ENCODE measurements around the gene MYRF.

Gene MYRF

GRCh38 chr11:61713464-61713863 lies 39.0 kb upstream of the MYRF start:
- no peaks in the 10 kb centered on the region for H3K27me3 ChIP-seq (ENCODE audit: control insufficient read depth, insufficient read depth, low read length)
- H3K36me3 ChIP-seq (ENCODE audit: control insufficient read depth, insufficient read depth, low read length): no peaks in the 10 kb centered on the region
- H3K9me3 ChIP-seq (ENCODE audit: control insufficient read depth, low read length): no peaks in the 10 kb centered on the region
- peaks cover 24% of the 10 kb centered on the region for H3K4me1 ChIP-seq (ENCODE audit: control insufficient read depth, insufficient read depth, low read length)
- no peak overlapping the region for H3K4me3 ChIP-seq (ENCODE audit: low read length)
- no peak overlapping the region for H3K9ac ChIP-seq (ENCODE audit: low read length)

GRCh38 chr11:61713906-61714305 lies 38.5 kb upstream of the MYRF start:
- H3K4me1 ChIP-seq (ENCODE audit: control insufficient read depth, insufficient read depth, low read length): peaks cover 24% of the 10 kb centered on the region
- no peak overlapping the region for H3K9ac ChIP-seq (ENCODE audit: low read length)
- H3K9me3 ChIP-seq (ENCODE audit: control insufficient read depth, low read length): no peaks in the 10 kb centered on the region

GRCh38 chr11:61714316-61714715 lies 38.1 kb upstream of the MYRF start:
- no peak overlapping the region for H3K9ac ChIP-seq (ENCODE audit: low read length)
- peaks cover 24% of the 10 kb centered on the region for H3K4me1 ChIP-seq (ENCODE audit: control insufficient read depth, insufficient read depth, low read length)

More at GRCh38 chr11:61713906-61714305, 38.5 kb upstream of the MYRF start:
- H3K27me3 ChIP-seq (ENCODE audit: control insufficient read depth, insufficient read depth, low read length): no peaks in the 10 kb centered on the region
- no peak overlapping the region for H3K4me3 ChIP-seq (ENCODE audit: low read length)
- no peaks in the 10 kb centered on the region for H3K36me3 ChIP-seq (ENCODE audit: control insufficient read depth, insufficient read depth, low read length)

GRCh38 chr11:61714916-61715315 lies 37.5 kb upstream of the MYRF start:
- H3K4me3 ChIP-seq (ENCODE audit: low read length): no peak overlapping the region
- H3K9me3 ChIP-seq (ENCODE audit: control insufficient read depth, low read length): no peaks in the 10 kb centered on the region
- no peaks in the 10 kb centered on the region for H3K36me3 ChIP-seq (ENCODE audit: control insufficient read depth, insufficient read depth, low read length)
- no peaks in the 10 kb centered on the region for H3K27me3 ChIP-seq (ENCODE audit: control insufficient read depth, insufficient read depth, low read length)
- no peak overlapping the region for H3K9ac ChIP-seq (ENCODE audit: low read length)
- peaks cover 24% of the 10 kb centered on the region for H3K4me1 ChIP-seq (ENCODE audit: control insufficient read depth, insufficient read depth, low read length)

More at GRCh38 chr11:61714316-61714715, 38.1 kb upstream of the MYRF start:
- H3K9me3 ChIP-seq (ENCODE audit: control insufficient read depth, low read length): no peaks in the 10 kb centered on the region
- H3K27me3 ChIP-seq (ENCODE audit: control insufficient read depth, insufficient read depth, low read length): no peaks in the 10 kb centered on the region
- H3K36me3 ChIP-seq (ENCODE audit: control insufficient read depth, insufficient read depth, low read length): no peaks in the 10 kb centered on the region
- H3K4me3 ChIP-seq (ENCODE audit: low read length): no peak overlapping the region

- peaks cover 24% of the 10 kb centered on the region for H3K4me1 ChIP-seq (ENCODE audit: control insufficient read depth, insufficient read depth, low read length)
- no peak overlapping the region for H3K4me3 ChIP-seq (ENCODE audit: low read length)
- no peaks in the 10 kb centered on the region for H3K36me3 ChIP-seq (ENCODE audit: control insufficient read depth, insufficient read depth, low read length)
- no peaks in the 10 kb centered on the region for H3K27me3 ChIP-seq (ENCODE audit: control insufficient read depth, insufficient read depth, low read length)
- H3K9me3 ChIP-seq (ENCODE audit: control insufficient read depth, low read length): no peaks in the 10 kb centered on the region
- no peak overlapping the region for H3K9ac ChIP-seq (ENCODE audit: low read length)
Observed at GRCh38 chr11:61715867-61716266, 36.6 kb upstream of the MYRF start.

- Histone ChIP-seq H3K9me3 (ENCODE audit: control insufficient read depth, low read length) (no peaks in the 10 kb centered on the region), H3K36me3 (ENCODE audit: control insufficient read depth, insufficient read depth, low read length) (no peaks in the 10 kb centered on the region), H3K27me3 (ENCODE audit: control insufficient read depth, insufficient read depth, low read length) (no peaks in the 10 kb centered on the region), H3K9ac (ENCODE audit: low read length) (no peak overlapping the region), H3K4me1 (ENCODE audit: control insufficient read depth, insufficient read depth, low read length) (peaks cover 24% of the 10 kb centered on the region), H3K4me3 (ENCODE audit: low read length) (no peak overlapping the region)
Observed at GRCh38 chr11:61716478-61717285, 35.8 kb upstream of the MYRF start.

- H3K4me1 ChIP-seq (ENCODE audit: control insufficient read depth, insufficient read depth, low read length): peaks cover 24% of the 10 kb centered on the region
Observed at GRCh38 chr11:61717286-61718033, 35.0 kb upstream of the MYRF start.

GRCh38 chr11:61718046-61718531 lies 34.3 kb upstream of the MYRF start:
- Histone ChIP-seq H3K4me3 (ENCODE audit: low read length) (no peak overlapping the region), H3K27me3 (ENCODE audit: control insufficient read depth, insufficient read depth, low read length) (no peaks in the 10 kb centered on the region), H3K36me3 (ENCODE audit: control insufficient read depth, insufficient read depth, low read length) (no peaks in the 10 kb centered on the region), H3K9me3 (ENCODE audit: control insufficient read depth, low read length) (no peaks in the 10 kb centered on the region), H3K9ac (ENCODE audit: low read length) (peak overlapping the region; percentile 34), H3K4me1 (ENCODE audit: control insufficient read depth, insufficient read depth, low read length) (peaks cover 24% of the 10 kb centered on the region)

More at GRCh38 chr11:61717286-61718033, 35.0 kb upstream of the MYRF start:
- Histone ChIP-seq H3K36me3 (ENCODE audit: control insufficient read depth, insufficient read depth, low read length) (no peaks in the 10 kb centered on the region), H3K4me3 (ENCODE audit: low read length) (no peak overlapping the region), H3K9me3 (ENCODE audit: control insufficient read depth, low read length) (no peaks in the 10 kb centered on the region), H3K27me3 (ENCODE audit: control insufficient read depth, insufficient read depth, low read length) (no peaks in the 10 kb centered on the region), H3K9ac (ENCODE audit: low read length) (peak overlapping the region; percentile 34)

GRCh38 chr11:61718621-61719302 lies 33.7 kb upstream of the MYRF start:
- H3K4me3 ChIP-seq (ENCODE audit: low read length): no peak overlapping the region
- no peaks in the 10 kb centered on the region for H3K36me3 ChIP-seq (ENCODE audit: control insufficient read depth, insufficient read depth, low read length)
- H3K9ac ChIP-seq (ENCODE audit: low read length): peak overlapping the region; percentile 25
- peaks cover 24% of the 10 kb centered on the region for H3K4me1 ChIP-seq (ENCODE audit: control insufficient read depth, insufficient read depth, low read length)
- H3K27me3 ChIP-seq (ENCODE audit: control insufficient read depth, insufficient read depth, low read length): no peaks in the 10 kb centered on the region
- H3K9me3 ChIP-seq (ENCODE audit: control insufficient read depth, low read length): no peaks in the 10 kb centered on the region

- Histone ChIP-seq H3K9ac (ENCODE audit: low read length) (no peak overlapping the region), H3K9me3 (ENCODE audit: control insufficient read depth, low read length) (no peaks in the 10 kb centered on the region), H3K4me3 (ENCODE audit: low read length) (no peak overlapping the region), H3K36me3 (ENCODE audit: control insufficient read depth, insufficient read depth, low read length) (no peaks in the 10 kb centered on the region), H3K27me3 (ENCODE audit: control insufficient read depth, insufficient read depth, low read length) (no peaks in the 10 kb centered on the region), H3K4me1 (ENCODE audit: control insufficient read depth, insufficient read depth, low read length) (peaks cover 24% of the 10 kb centered on the region)
Observed at GRCh38 chr11:61719978-61720377, 32.5 kb upstream of the MYRF start.

GRCh38 chr11:61720597-61720996 lies 31.8 kb upstream of the MYRF start:
- Histone ChIP-seq H3K27me3 (ENCODE audit: control insufficient read depth, insufficient read depth, low read length) (no peaks in the 10 kb centered on the region), H3K9me3 (ENCODE audit: control insufficient read depth, low read length) (no peaks in the 10 kb centered on the region), H3K4me3 (ENCODE audit: low read length) (no peak overlapping the region), H3K9ac (ENCODE audit: low read length) (no peak overlapping the region), H3K36me3 (ENCODE audit: control insufficient read depth, insufficient read depth, low read length) (no peaks in the 10 kb centered on the region), H3K4me1 (ENCODE audit: control insufficient read depth, insufficient read depth, low read length) (peaks cover 21% of the 10 kb centered on the region)

- Histone ChIP-seq H3K4me3 (ENCODE audit: low read length) (no peak overlapping the region), H3K9ac (ENCODE audit: low read length) (no peak overlapping the region), H3K9me3 (ENCODE audit: control insufficient read depth, low read length) (no peaks in the 10 kb centered on the region), H3K4me1 (ENCODE audit: control insufficient read depth, insufficient read depth, low read length) (no peaks in the 10 kb centered on the region), H3K27me3 (ENCODE audit: control insufficient read depth, insufficient read depth, low read length) (no peaks in the 10 kb centered on the region), H3K36me3 (ENCODE audit: control insufficient read depth, insufficient read depth, low read length) (no peaks in the 10 kb centered on the region)
Observed at GRCh38 chr11:61724437-61724836, 28.0 kb upstream of the MYRF start.
